ENCODE data around the gene PLCL1. TPM values are rescaled to one million over a fixed set of nuclear protein-coding genes. Genes with fewer than 3 reads are reported as not detected.

The PLCL1 gene
- total RNA-seq, 1 experiment from 2014 or later, result 0.07 TPM

- ATAC-seq, result no peak
- CTCF ChIA-PET, result no interaction called here
Measured at GRCh38 chr2:198186257-198186656, 381.9 kb downstream of the PLCL1 start.

More at GRCh38 chr2:198186257-198186656, 381.9 kb downstream of the PLCL1 start:
- RAD21 ChIA-PET (ENCODE audit: low non-redundant PET in 1 of 2, low total read pairs in 2 of 2, uncharacterized antibody in 2 of 2, unreplicated experiment in 2 of 2), result no interaction called here
- no peak overlapping the region for H3K27ac ChIP-seq (ENCODE audit: low read depth, low read length)
- no peak overlapping the region for H3K4me3 ChIP-seq (replicated peaks in 1 of 2; ENCODE audit: low read depth in 1 of 2, low read length in 2 of 2)
- intact Hi-C loops (cut with micrococcal nuclease), result no loop called here
- H2AFZ ChIP-seq (ENCODE audit: low read depth, low read length, poor library complexity, severe bottlenecking), result no peak overlapping the region
- no peaks in the 10 kb centered on the region for H3K79me2 ChIP-seq (ENCODE audit: insufficient read depth, low read length)
- POLR2A ChIA-PET, result no interaction called here
- no peak for TF ChIP-seq POLR2A (IDR thresholded peaks at IDR 0.05; ENCODE audit: borderline replicate concordance, extremely low read depth, insufficient read depth, insufficient read length)
- no peak for TF ChIP-seq EGR1 (IDR thresholded peaks at IDR 0.05; ENCODE audit: low read depth)
- no peak for TF ChIP-seq SRF (IDR thresholded peaks at IDR 0.05; ENCODE audit: low read depth)
- TF ChIP-seq EZH2phosphoT487 (IDR thresholded peaks at IDR 0.05; ENCODE audit: borderline replicate concordance), result no peak
- TF ChIP-seq SP1 (IDR thresholded peaks at IDR 0.05; ENCODE audit: low read depth), result no peak
- TF ChIP-seq ZNF274 (IDR thresholded peaks at IDR 0.05; ENCODE audit: low read depth, low read length), result no peak
- TF ChIP-seq RAD21 (IDR thresholded peaks at IDR 0.05; ENCODE audit: low read depth), result no peak
- TF ChIP-seq REST (IDR thresholded peaks at IDR 0.05; ENCODE audit: low read depth), result no peak
- no peak for TF ChIP-seq POLR2AphosphoS5 (IDR thresholded peaks at IDR 0.05; ENCODE audit: low read depth, low read length)
- no peak for TF ChIP-seq CBX3 (IDR thresholded peaks at IDR 0.05; ENCODE audit: low read depth)
- no peak for TF ChIP-seq ZBTB33 (IDR thresholded peaks at IDR 0.05; ENCODE audit: extremely low read depth, insufficient replicate concordance, low read length)
- no peaks in the 10 kb centered on the region for H3K4me1 ChIP-seq (ENCODE audit: control insufficient read depth in 1 of 2, insufficient read depth in 2 of 2, low read length in 2 of 2)
- no peaks in the 10 kb centered on the region for H3K9me2 ChIP-seq (ENCODE audit: insufficient read depth)
- DNase-seq (ENCODE audit: low read depth, low spot score), result no peak
- no peak overlapping the region for H3K9ac ChIP-seq (ENCODE audit: low read length)
- H4K20me1 ChIP-seq (ENCODE audit: insufficient read depth), result no peaks in the 10 kb centered on the region
- H3K4me2 ChIP-seq (ENCODE audit: low read length), result no peak overlapping the region
- H3K9me3 ChIP-seq (ENCODE audit: control insufficient read depth in 1 of 2, insufficient read depth in 1 of 2, low read depth in 1 of 2, low read length in 2 of 2), result no peaks in the 10 kb centered on the region
- no peaks in the 10 kb centered on the region for H3K36me3 ChIP-seq (ENCODE audit: control insufficient read depth in 1 of 2, insufficient read depth in 2 of 2, low read length in 2 of 2)
- no TSS peak for BruUV-seq (replicated peaks)
- peaks cover 12% of the 10 kb centered on the region; the same call in 1 of the 2 replicates for H3K27me3 ChIP-seq (ENCODE audit: insufficient read depth, low read length)

Data from HCT116 (cell line).